ENCODE data around the gene HIF1AN.

HIF1AN gene

GRCh38 chr10:100535715-100536353 lies at the start of gene HIF1AN:
TSS of gene HIF1AN (plus strand) at chr10:100535943. CDS start at chr10:100535959, 16 bp downstream.
- peak; percentile 93 for DNase-seq (ENCODE audit: low read depth)
- TF ChIP-seq CTCF (IDR thresholded peaks at IDR 0.05; ENCODE audit: low read depth, low read length, missing control alignments) = peak; percentile 99
- peak within 1 kb of the TSS; percentile 70 for H3K4me3 ChIP-seq (ENCODE audit: low read depth, low read length)
- in situ Hi-C loops (cut with HindIII; ENCODE audit: low sequenced_read_pairs) = no loop called here

GRCh38 chr10:100487529-100487928 lies 48.2 kb upstream of the HIF1AN start:
- in situ Hi-C loops (cut with HindIII; ENCODE audit: low sequenced_read_pairs) = no loop called here
- no peak for TF ChIP-seq CTCF (IDR thresholded peaks at IDR 0.05; ENCODE audit: low read depth, low read length, missing control alignments)

GRCh38 chr10:100489396-100489795 lies 46.3 kb upstream of the HIF1AN start:
- no peak for TF ChIP-seq CTCF (IDR thresholded peaks at IDR 0.05; ENCODE audit: low read depth, low read length, missing control alignments)
- no peak for DNase-seq (ENCODE audit: low read depth)
- no peak overlapping the region for H3K4me3 ChIP-seq (ENCODE audit: low read depth, low read length)
- in situ Hi-C loops (cut with HindIII; ENCODE audit: low sequenced_read_pairs) = no loop called here

More at GRCh38 chr10:100487529-100487928, 48.2 kb upstream of the HIF1AN start:
- no peak overlapping the region for H3K4me3 ChIP-seq (ENCODE audit: low read depth, low read length)
- no peak for DNase-seq (ENCODE audit: low read depth)

- H3K4me3 ChIP-seq (ENCODE audit: low read depth, low read length) = no peak overlapping the region
- in situ Hi-C loops (cut with HindIII; ENCODE audit: low sequenced_read_pairs) = no loop called here
- no peak for TF ChIP-seq CTCF (IDR thresholded peaks at IDR 0.05; ENCODE audit: low read depth, low read length, missing control alignments)
- DNase-seq (ENCODE audit: low read depth) = no peak
Measured at GRCh38 chr10:100490531-100490930, 45.2 kb upstream of the HIF1AN start.

GRCh38 chr10:100496567-100496966 lies 39.2 kb upstream of the HIF1AN start:
- no peak overlapping the region for H3K4me3 ChIP-seq (ENCODE audit: low read depth, low read length)
- TF ChIP-seq CTCF (IDR thresholded peaks at IDR 0.05; ENCODE audit: low read depth, low read length, missing control alignments) = no peak
- in situ Hi-C loops (cut with HindIII; ENCODE audit: low sequenced_read_pairs) = no loop called here
- DNase-seq (ENCODE audit: low read depth) = no peak

GRCh38 chr10:100498059-100498458 lies 37.7 kb upstream of the HIF1AN start:
- in situ Hi-C loops (cut with HindIII; ENCODE audit: low sequenced_read_pairs) = no loop called here
- no peak overlapping the region for H3K4me3 ChIP-seq (ENCODE audit: low read depth, low read length)
- TF ChIP-seq CTCF (IDR thresholded peaks at IDR 0.05; ENCODE audit: low read depth, low read length, missing control alignments) = no peak
- DNase-seq (ENCODE audit: low read depth) = no peak
